IMR-90 (cell line): Measurements from ENCODE around the gene CNIH1.

Experiments
- CEBPB ChIP-seq: IDR thresholded peaks from 2 replicates; pipeline ENCODE4 v1.6.1; 2012; ENCODE audit warnings: low read depth, low read length, improper control_type of control experiment
- CTCF ChIP-seq: conservative IDR thresholded peaks from 2 replicates; pipeline ENCODE4 v1.5.1; 2012; ENCODE audit warnings: mild to moderate bottlenecking, low read depth, low read length, improper control_type of control experiment
- RFX5 ChIP-seq: IDR thresholded peaks from 2 replicates; pipeline ENCODE4 v1.8.0; 2012; ENCODE audit warnings: low read depth, mild to moderate bottlenecking, low read length, moderate library complexity

DNA sequence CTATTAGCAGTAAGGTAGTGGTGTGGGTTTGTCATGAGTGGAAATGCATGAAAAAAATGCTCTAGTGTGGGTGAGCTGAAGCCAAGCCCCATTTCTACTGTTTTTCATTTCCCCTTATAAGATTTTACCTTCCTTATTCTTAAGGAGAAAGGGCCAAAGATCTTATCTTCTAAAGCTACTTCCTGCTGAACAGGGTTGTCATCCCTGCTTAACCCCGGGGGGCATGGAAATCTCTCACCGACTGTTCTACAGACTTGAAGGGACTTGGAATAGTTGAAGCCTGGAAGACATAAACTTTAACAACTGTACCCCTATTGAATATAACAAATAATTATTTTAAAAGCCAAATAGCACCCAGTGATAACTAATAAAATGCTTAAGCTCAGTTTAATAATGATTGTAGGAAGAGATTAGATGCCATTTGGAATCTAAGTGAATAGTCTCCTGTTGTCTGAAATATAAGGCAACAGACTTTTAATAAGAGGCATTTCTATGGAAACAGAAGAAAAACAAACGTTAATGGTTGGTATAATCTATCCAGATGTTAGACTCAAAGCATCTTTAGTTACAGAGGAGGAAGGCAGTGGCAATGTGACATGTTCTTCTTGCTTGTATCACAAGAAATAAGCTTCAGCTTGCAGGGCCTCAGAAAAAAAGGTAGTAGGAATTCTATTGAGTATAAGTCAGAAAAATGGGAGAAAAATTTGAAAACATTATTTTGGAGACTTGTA, 49.4 kb upstream of the CNIH1 start:
- no peak for TF ChIP-seq RFX5
- no peak for TF ChIP-seq CTCF
- TF ChIP-seq CEBPB: no peak
